ENCODE data around the gene LMTK3. TPM values are rescaled to one million over a fixed set of nuclear protein-coding genes. Genes with fewer than 3 reads are reported as not detected.

The LMTK3 gene, protein sequence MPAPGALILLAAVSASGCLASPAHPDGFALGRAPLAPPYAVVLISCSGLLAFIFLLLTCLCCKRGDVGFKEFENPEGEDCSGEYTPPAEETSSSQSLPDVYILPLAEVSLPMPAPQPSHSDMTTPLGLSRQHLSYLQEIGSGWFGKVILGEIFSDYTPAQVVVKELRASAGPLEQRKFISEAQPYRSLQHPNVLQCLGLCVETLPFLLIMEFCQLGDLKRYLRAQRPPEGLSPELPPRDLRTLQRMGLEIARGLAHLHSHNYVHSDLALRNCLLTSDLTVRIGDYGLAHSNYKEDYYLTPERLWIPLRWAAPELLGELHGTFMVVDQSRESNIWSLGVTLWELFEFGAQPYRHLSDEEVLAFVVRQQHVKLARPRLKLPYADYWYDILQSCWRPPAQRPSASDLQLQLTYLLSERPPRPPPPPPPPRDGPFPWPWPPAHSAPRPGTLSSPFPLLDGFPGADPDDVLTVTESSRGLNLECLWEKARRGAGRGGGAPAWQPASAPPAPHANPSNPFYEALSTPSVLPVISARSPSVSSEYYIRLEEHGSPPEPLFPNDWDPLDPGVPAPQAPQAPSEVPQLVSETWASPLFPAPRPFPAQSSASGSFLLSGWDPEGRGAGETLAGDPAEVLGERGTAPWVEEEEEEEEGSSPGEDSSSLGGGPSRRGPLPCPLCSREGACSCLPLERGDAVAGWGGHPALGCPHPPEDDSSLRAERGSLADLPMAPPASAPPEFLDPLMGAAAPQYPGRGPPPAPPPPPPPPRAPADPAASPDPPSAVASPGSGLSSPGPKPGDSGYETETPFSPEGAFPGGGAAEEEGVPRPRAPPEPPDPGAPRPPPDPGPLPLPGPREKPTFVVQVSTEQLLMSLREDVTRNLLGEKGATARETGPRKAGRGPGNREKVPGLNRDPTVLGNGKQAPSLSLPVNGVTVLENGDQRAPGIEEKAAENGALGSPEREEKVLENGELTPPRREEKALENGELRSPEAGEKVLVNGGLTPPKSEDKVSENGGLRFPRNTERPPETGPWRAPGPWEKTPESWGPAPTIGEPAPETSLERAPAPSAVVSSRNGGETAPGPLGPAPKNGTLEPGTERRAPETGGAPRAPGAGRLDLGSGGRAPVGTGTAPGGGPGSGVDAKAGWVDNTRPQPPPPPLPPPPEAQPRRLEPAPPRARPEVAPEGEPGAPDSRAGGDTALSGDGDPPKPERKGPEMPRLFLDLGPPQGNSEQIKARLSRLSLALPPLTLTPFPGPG (N-terminal part only)
- polyA plus RNA-seq (8.1 and 17.1 TPM in 2 replicates), polyA minus RNA-seq (26.6 and 33.1 TPM in 2 replicates)

DNA sequence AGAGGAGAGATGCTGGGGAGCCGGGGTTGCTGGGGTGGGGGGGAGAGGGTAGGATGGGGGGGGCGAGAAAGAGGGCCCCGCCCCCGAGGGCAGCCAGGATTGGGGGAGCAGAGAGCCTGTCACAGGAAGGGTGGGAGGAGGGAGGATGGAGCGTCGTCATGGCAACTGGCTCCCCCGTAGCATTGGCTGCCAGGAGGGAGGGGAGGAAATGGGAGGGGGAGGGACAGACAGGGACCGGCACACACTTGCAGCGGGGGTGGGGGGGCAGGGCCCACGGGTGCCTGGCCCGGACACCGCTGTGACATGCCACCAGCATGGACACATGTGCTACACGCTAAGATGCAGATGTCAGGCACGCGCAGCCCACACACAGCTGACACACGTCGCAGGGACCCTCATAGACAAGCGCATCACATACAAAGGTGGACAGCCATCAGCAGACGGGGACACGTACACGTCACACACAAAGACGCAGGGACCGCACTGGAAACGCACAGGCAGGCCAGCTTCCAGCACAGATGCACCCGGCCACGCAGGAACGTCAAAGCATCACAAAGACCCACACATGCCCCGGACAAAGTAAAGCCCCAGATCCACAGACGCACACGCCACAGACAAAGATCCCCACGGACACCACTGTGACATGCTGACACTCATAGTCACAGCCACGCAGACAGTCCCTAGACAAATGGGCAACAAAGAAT lies at the start of gene LMTK3:
LMTK3 (minus strand) TSS at position 36 of the 704 bp plus-strand sequence. CDS start 259 bp downstream, outside the sequence.
- no peaks in the 10 kb centered on the region for H3K36me3 ChIP-seq (ENCODE audit: insufficient read depth, low read length)
- peaks cover 10% of the 10 kb centered on the region for H3K79me2 ChIP-seq (replicated peaks; ENCODE audit: insufficient read depth, low read length)
- H2AFZ ChIP-seq (ENCODE audit: low read depth, low read length), result peak within 1 kb of the TSS; percentile 65
- no peaks in the 10 kb centered on the region for H3K9me3 ChIP-seq (ENCODE audit: low read length)
- H3K27me3 ChIP-seq (ENCODE audit: insufficient read depth, low read depth, low read length), result no peaks in the 10 kb centered on the region
- H3K27ac ChIP-seq (ENCODE audit: low read length), result peak within 1 kb of the TSS; percentile 94
- H3K4me2 ChIP-seq (ENCODE audit: low read length), result peak within 1 kb of the TSS; percentile 92
- no peaks in the 10 kb centered on the region for H3K9me2 ChIP-seq (ENCODE audit: insufficient read depth, low read length)
- H3K4me3 ChIP-seq (ENCODE audit: low read length), result peak within 1 kb of the TSS; percentile 74
- H4K20me1 ChIP-seq (ENCODE audit: insufficient read depth), result no peaks in the 10 kb centered on the region
- H3K9ac ChIP-seq (ENCODE audit: low read length), result peak within 1 kb of the TSS; percentile 94
- H3F3A ChIP-seq (ENCODE audit: insufficient read depth, low read length, poor library complexity, severe bottlenecking), result no peaks in the 10 kb centered on the region
- TF ChIP-seq EP300 (conservative IDR thresholded peaks at IDR 0.05; ENCODE audit: poor library complexity, severe bottlenecking) (peak; percentile 62), POLR2AphosphoS5 (IDR thresholded peaks at IDR 0.05) (peak; percentile 87), EZH2 (IDR thresholded peaks at IDR 0.05; ENCODE audit: borderline replicate concordance, insufficient read depth, low read length, poor library complexity, severe bottlenecking) (no peak), SMC3 (conservative IDR thresholded peaks at IDR 0.05; ENCODE audit: poor library complexity) (no peak), TAF1 (IDR thresholded peaks at IDR 0.05; ENCODE audit: low read depth) (no peak), RAD21 (conservative IDR thresholded peaks at IDR 0.05) (no peak), MXI1 (conservative IDR thresholded peaks at IDR 0.05; ENCODE audit: poor library complexity, severe bottlenecking) (peak; percentile 83), CTCF (IDR thresholded peaks at IDR 0.05; ENCODE audit: poor library complexity, severe bottlenecking) (no peak)
- TF ChIP-seq, protein P1, sequence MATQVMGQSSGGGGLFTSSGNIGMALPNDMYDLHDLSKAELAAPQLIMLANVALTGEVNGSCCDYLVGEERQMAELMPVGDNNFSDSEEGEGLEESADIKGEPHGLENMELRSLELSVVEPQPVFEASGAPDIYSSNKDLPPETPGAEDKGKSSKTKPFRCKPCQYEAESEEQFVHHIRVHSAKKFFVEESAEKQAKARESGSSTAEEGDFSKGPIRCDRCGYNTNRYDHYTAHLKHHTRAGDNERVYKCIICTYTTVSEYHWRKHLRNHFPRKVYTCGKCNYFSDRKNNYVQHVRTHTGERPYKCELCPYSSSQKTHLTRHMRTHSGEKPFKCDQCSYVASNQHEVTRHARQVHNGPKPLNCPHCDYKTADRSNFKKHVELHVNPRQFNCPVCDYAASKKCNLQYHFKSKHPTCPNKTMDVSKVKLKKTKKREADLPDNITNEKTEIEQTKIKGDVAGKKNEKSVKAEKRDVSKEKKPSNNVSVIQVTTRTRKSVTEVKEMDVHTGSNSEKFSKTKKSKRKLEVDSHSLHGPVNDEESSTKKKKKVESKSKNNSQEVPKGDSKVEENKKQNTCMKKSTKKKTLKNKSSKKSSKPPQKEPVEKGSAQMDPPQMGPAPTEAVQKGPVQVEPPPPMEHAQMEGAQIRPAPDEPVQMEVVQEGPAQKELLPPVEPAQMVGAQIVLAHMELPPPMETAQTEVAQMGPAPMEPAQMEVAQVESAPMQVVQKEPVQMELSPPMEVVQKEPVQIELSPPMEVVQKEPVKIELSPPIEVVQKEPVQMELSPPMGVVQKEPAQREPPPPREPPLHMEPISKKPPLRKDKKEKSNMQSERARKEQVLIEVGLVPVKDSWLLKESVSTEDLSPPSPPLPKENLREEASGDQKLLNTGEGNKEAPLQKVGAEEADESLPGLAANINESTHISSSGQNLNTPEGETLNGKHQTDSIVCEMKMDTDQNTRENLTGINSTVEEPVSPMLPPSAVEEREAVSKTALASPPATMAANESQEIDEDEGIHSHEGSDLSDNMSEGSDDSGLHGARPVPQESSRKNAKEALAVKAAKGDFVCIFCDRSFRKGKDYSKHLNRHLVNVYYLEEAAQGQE (IDR thresholded peaks at IDR 0.05; ENCODE audit: borderline replicate concordance), result peak; percentile 76
